Heart left ventricle (tissue), 13 donors: ENCODE results near the gene FARP1.

ENCODE experiments used
- CTCF ChIP-seq, 12 donors: fragments of 200-600 bp; sonication (generic) in 4 of 12; IDR thresholded peaks; one replicate each; pipeline versions ENCODE4 v1.5.0 to v1.8.0; 2018 to 2022; ENCODE audit warnings: antibody characterized with exemption in 12 of 12, mild to moderate bottlenecking in 5 of 12
- POLR2A ChIP-seq, 2 donors: fragments of 450-650 bp; IDR thresholded peaks; one replicate each; pipeline ENCODE4 v1.6.1; 2017; ENCODE audit warnings: antibody characterized with exemption in 2 of 2, mild to moderate bottlenecking in 2 of 2, moderate library complexity in 2 of 2
- donor health status: ischemic (EF 13 %, LVEDD 7.1; RV severe dilation, severe dysfunction).
- donor health status: DM: no; HTN: yes; CAD: no.
- donor health status: DM: no; HTN: no; CAD: no.
- donor health status: ischemic (EF 25% LVEDD 6.9; RV normal size, moderate dysfunction).
- donor health status: ischemic (EF 25% LVEDD 5.7; RV mildly dilated, moderate dysfunction).
- donor health status: ischemic (EF 35%, LVEDD 5.7; RV mildly dilated, moderate dysfunction).
- donor health status: nonischemic (EF 11% LVEDD 7.7; RV severe dilation, severe dysfunction).
- donor health status: DM: yes; HTN: yes; CAD: no.
- donor health status: PGD.
- donor health status: ischemic (EF 29% LVEDD 5.4; RV normal size, mild dysfunction).
- donor health status: nonischemic (EF 23%, LVEDD 6.1; RV moderate dilation, normal function).

GRCh38 chr13:98134901-98135300, 8.0 kb upstream of the FARP1 start:
- TF ChIP-seq CTCF (IDR thresholded peaks at IDR 0.05) (no peak), POLR2A (IDR thresholded peaks at IDR 0.05) (no peak)
